ENCODE measurements around the gene LYRM4. TPM values are rescaled to one million over a fixed set of nuclear protein-coding genes. Genes with fewer than 3 reads are reported as not detected.

LYRM4 gene
- total RNA-seq, 1 donor: 16.6 TPM

- H3K4me2 ChIP-seq (ENCODE audit: insufficient read depth, low read length): no peak overlapping the region
- no peak for DNase-seq (ENCODE audit: insufficient read length, low spot score, missing footprints)
Observed at GRCh38 chr6:5167501-5167900, 93.2 kb downstream of the LYRM4 start.

GRCh38 chr6:5164092-5164491 lies 96.7 kb downstream of the LYRM4 start:
- Histone ChIP-seq H3K4me1 (ENCODE audit: insufficient read depth, low read length) (peaks cover 3% of the 10 kb centered on the region), H3K4me2 (ENCODE audit: insufficient read depth, low read length) (no peak overlapping the region), H3K4me3 (ENCODE audit: insufficient read depth, low read length) (no peak overlapping the region), H3K36me3 (ENCODE audit: insufficient read depth, low read length) (no peaks in the 10 kb centered on the region), H3K79me2 (ENCODE audit: insufficient read depth, low read length) (no peaks in the 10 kb centered on the region), H3K9me3 (ENCODE audit: low read depth, low read length) (no peaks in the 10 kb centered on the region), H4K20me1 (ENCODE audit: insufficient read depth, low read length) (no peaks in the 10 kb centered on the region), H3K27me3 (ENCODE audit: insufficient read depth, low read length) (no peaks in the 10 kb centered on the region), H3K27ac (ENCODE audit: low read depth, low read length) (no peak overlapping the region), H2AFZ (ENCODE audit: low read length) (no peak overlapping the region)
- TF ChIP-seq CTCF (IDR thresholded peaks at IDR 0.05; ENCODE audit: extremely low read depth, low read depth, low read length): no peak
- no peak for DNase-seq (ENCODE audit: insufficient read length, low spot score, missing footprints)

More at GRCh38 chr6:5167501-5167900, 93.2 kb downstream of the LYRM4 start:
- no peaks in the 10 kb centered on the region for H3K9me3 ChIP-seq (ENCODE audit: low read depth, low read length)
- no peaks in the 10 kb centered on the region for H4K20me1 ChIP-seq (ENCODE audit: insufficient read depth, low read length)
- H3K36me3 ChIP-seq (ENCODE audit: insufficient read depth, low read length): no peaks in the 10 kb centered on the region
- H3K27ac ChIP-seq (ENCODE audit: low read depth, low read length): no peak overlapping the region
- TF ChIP-seq CTCF (IDR thresholded peaks at IDR 0.05; ENCODE audit: extremely low read depth, low read depth, low read length): no peak
- H3K4me3 ChIP-seq (ENCODE audit: insufficient read depth, low read length): no peak overlapping the region
- no peaks in the 10 kb centered on the region for H3K79me2 ChIP-seq (ENCODE audit: insufficient read depth, low read length)
- no peak overlapping the region for H2AFZ ChIP-seq (ENCODE audit: low read length)
- no peaks in the 10 kb centered on the region for H3K4me1 ChIP-seq (ENCODE audit: insufficient read depth, low read length)
- H3K27me3 ChIP-seq (ENCODE audit: insufficient read depth, low read length): no peaks in the 10 kb centered on the region

DNA sequence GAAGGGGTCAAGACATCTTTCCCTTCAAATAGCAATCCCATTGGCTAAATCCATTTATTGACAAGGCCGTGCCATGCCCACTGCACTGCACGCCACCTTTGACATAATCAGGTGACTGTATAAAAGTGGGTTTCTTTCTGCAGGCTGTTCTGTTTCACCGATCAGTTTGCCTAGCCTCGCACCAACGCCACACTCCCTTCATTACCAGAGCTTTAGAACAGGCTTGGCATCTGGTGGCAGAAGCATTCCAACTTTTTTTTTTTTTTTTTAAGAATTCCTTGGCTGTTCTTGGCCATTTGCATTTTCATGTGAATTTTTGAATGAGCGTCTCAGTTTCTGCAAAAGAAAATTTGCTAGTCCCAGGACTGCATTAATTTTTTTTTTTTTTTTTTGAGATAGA lies 97.5 kb downstream of the LYRM4 start:
- Histone ChIP-seq H3K9me3 (ENCODE audit: low read depth, low read length) (no peaks in the 10 kb centered on the region), H2AFZ (ENCODE audit: low read length) (no peak overlapping the region), H3K36me3 (ENCODE audit: insufficient read depth, low read length) (no peaks in the 10 kb centered on the region), H3K4me2 (ENCODE audit: insufficient read depth, low read length) (no peak overlapping the region), H3K27ac (ENCODE audit: low read depth, low read length) (no peak overlapping the region), H3K27me3 (ENCODE audit: insufficient read depth, low read length) (no peaks in the 10 kb centered on the region), H3K79me2 (ENCODE audit: insufficient read depth, low read length) (no peaks in the 10 kb centered on the region), H3K4me1 (ENCODE audit: insufficient read depth, low read length) (peaks cover 3% of the 10 kb centered on the region), H3K4me3 (ENCODE audit: insufficient read depth, low read length) (no peak overlapping the region), H4K20me1 (ENCODE audit: insufficient read depth, low read length) (no peaks in the 10 kb centered on the region)
- no peak for DNase-seq (ENCODE audit: insufficient read length, low spot score, missing footprints)
- no peak for TF ChIP-seq CTCF (IDR thresholded peaks at IDR 0.05; ENCODE audit: extremely low read depth, low read depth, low read length)

GRCh38 chr6:5162355-5162754 lies 98.4 kb downstream of the LYRM4 start:
- H3K9me3 ChIP-seq (ENCODE audit: low read depth, low read length): no peaks in the 10 kb centered on the region
- no peaks in the 10 kb centered on the region for H3K79me2 ChIP-seq (ENCODE audit: insufficient read depth, low read length)
- no peaks in the 10 kb centered on the region for H4K20me1 ChIP-seq (ENCODE audit: insufficient read depth, low read length)
- H3K4me2 ChIP-seq (ENCODE audit: insufficient read depth, low read length): no peak overlapping the region
- peaks cover 3% of the 10 kb centered on the region for H3K4me1 ChIP-seq (ENCODE audit: insufficient read depth, low read length)
- H3K4me3 ChIP-seq (ENCODE audit: insufficient read depth, low read length): no peak overlapping the region
- H3K27ac ChIP-seq (ENCODE audit: low read depth, low read length): no peak overlapping the region
- DNase-seq (ENCODE audit: insufficient read length, low spot score, missing footprints): no peak
- no peaks in the 10 kb centered on the region for H3K36me3 ChIP-seq (ENCODE audit: insufficient read depth, low read length)
- no peaks in the 10 kb centered on the region for H3K27me3 ChIP-seq (ENCODE audit: insufficient read depth, low read length)
- H2AFZ ChIP-seq (ENCODE audit: low read length): no peak overlapping the region
- TF ChIP-seq CTCF (IDR thresholded peaks at IDR 0.05; ENCODE audit: extremely low read depth, low read depth, low read length): no peak
